Activated CD8-positive, alpha-beta memory T cell treated with anti-CD3 and anti-CD28 coated beads, Interleukin-2, amount 50 U/mL, for 24 hours (primary cell): Measurements from ENCODE around the gene SLC7A6.
"Not testable (repeated sequence)": the region's sequence is repeated elsewhere in the genome, so short reads cannot be mapped to it uniquely, and the experiment has no call there.

Source experiments
- DNase-seq: peaks from one replicate; pipeline ENCODE4 v3.0.0-alpha.2; 2020; ENCODE audit errors: extremely low read depth

Gene SLC7A6

GRCh38 chr16:68283801-68284598 lies 19.7 kb downstream of the SLC7A6 start:
- no peak for DNase-seq

- DNase-seq: no peak
Observed at GRCh38 chr16:68284847-68285246, 20.5 kb downstream of the SLC7A6 start.

DNA sequence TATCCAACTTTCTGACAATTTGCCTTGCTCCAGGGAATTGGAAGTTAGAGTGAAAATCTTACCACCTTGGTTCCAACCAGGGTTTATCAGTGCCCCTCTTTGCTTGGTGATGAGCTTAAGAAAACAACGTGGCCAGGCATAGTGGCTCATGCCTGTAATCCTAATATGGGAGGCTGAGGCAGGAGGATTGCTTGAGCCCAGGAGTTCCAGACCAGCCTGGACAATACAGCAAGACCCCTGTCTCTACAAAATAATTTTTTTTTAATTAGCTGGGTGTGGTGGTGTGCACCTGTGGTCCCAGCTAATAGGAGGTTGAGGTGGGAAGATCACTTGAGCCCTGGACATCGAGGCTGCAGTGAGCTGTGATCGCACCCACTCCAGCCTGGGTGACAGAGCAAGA lies 21.4 kb downstream of the SLC7A6 start:
- DNase-seq: no peak

DNA sequence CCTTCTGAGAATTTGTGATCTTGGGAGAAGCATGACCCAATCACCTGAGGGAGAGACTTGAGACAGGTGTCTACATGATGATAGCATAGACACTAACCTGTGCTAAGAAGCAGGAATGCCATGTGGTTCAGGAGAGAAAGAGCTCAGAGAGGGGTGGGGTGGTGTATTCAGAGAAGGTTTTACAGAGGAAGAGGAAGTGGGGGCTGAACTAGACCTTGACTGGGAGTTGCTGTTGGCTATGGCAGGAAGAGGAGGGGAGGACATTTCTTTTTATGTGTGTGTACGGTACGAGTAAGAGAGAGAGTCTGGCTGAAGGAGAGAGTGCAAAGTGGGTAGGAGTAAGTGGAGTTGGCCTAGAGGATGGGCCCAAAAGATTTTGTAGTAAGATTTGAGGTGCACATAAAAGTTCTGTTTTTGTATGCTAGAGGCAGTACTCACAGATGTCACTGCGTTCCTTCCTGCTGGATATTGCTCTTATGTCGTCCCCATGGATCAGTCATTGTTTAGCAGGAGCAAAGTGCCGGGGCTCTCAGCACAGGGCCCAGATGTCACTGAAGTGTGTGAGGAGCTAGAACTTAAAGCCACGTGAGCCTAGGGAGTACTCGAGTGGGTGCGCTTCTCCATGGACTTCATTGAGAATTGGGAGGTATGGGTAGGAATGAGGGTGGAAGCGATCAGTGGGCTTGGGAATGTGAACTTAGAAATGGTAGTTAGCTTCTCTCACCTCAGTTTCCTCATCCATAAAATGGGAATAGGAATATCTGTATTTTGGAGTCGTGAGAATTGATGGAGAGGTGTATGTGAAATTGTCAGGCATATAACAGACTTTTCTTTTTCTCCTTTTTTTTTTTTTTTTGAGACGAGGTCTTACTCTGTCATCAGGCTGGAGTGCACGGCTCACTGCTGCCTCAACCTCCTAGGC lies 22.1 kb downstream of the SLC7A6 start:
- no peak for DNase-seq

GRCh38 chr16:68287276-68288251 lies 23.2 kb downstream of the SLC7A6 start:
- DNase-seq: no peak

DNA sequence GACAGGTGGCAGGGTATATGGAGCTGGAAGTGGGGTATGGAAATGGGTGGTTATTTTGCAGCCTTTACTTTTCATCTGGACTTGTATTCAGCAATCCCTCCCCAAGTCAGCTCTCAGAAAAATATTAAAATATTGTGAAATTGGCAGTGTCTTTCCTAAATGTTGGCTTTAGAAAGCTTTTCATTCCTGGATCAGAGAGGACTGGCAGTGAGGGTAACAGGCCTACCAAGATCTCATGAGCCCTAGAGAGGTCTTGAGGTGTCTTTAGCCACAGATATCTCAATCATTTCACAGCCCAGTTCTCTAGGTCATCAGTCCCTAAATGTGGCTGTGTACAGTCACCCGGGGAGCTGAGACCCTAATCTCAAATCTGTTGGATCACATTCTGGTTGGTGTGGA lies 23.9 kb downstream of the SLC7A6 start:
- no peak for DNase-seq

- DNase-seq: not testable (repeated sequence)
Observed at GRCh38 chr16:68288796-68289195, 24.5 kb downstream of the SLC7A6 start.

DNA sequence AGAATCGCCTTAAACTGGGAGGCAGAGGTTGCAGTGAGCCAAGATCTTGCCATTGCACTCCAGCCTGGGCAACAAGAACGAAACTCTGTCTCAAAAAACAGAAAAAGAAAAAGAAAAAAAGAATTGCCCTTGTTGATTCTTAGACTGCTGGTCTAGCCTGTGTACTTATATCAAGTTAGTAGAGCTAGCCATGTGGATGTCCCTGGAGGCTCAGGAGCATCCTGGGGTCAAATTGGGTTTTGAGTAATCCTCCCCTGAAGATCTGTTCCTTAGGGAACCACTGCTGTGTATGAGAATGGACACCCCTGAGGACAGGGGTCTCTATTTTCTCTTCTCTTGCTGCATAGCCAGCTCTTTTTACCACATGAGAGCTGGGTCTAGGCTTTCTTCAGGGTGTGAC lies 24.9 kb downstream of the SLC7A6 start:
- no peak for DNase-seq

DNA sequence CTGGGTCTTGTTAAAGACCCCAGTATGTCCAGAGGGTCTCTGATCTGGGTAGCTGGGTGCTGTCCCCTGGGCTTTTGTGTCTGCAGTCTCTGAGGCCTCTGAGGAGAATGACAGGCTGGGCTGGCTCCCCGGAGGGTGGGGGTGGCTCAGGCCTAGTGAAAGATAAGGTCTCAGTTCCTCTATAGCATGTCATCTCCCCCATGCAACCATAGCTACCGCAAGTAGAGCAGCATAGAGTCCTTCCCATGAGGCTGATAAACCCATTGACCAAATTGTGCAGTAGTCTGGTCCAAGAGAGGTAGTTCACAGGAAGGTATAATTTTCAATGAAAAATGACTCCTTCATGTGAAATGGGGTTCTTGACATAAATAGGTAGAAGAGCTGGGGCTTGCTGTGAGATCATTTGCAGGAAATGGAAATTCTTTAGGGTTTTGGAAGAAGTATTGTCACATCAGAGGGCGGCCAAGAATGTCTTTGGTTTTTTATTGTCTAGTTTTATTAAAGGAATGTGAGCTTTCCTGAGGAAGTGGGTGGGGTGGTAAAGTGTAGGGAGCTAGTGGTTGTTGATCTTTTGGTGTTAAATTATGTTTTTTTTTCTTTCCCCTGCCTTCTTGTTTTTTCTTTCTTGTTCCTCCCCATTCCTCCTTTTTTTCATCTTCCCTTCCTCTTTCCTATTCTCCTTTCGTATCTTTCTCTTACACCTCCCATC lies 25.4 kb downstream of the SLC7A6 start:
- DNase-seq: peak; percentile 29

DNA sequence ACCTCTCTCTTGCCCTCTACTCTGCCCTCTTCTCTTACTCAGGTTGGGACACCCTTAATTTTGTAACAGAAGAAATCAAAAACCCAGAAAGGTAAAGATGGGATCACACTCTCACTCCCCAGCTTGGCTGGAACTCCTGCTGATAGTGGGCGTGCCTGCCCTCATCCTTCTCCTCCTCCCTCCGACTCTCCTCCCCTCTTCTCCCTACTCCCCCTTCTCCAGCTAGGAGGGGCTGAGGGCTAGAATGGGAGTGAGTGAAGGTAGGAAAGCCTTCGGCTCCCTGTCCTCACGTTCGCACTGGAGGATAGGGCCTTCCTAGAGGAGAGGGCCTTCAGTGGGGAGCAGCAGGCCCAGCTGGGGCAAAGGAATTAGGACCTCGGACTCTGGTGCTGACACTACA lies 26.1 kb downstream of the SLC7A6 start:
- DNase-seq: no peak

DNA sequence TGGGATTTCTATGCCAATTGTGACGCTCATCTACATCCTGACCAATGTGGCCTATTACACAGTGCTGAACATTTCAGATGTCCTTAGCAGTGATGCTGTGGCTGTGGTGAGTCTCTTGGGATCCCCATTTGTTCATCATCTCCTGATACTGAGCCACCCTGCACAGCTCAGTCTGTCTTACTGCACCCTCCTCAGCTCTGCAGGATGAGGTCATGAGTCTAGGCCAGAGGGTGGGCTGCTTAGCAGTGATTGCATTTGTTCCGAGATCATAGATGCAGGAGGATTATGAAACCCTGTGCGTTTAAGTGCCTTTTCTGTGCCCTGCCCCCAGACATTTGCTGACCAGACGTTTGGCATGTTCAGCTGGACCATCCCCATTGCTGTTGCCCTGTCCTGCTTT lies 26.9 kb downstream of the SLC7A6 start:
- no peak for DNase-seq

GRCh38 chr16:68292425-68292824 lies 28.1 kb downstream of the SLC7A6 start:
- no peak for DNase-seq

DNA sequence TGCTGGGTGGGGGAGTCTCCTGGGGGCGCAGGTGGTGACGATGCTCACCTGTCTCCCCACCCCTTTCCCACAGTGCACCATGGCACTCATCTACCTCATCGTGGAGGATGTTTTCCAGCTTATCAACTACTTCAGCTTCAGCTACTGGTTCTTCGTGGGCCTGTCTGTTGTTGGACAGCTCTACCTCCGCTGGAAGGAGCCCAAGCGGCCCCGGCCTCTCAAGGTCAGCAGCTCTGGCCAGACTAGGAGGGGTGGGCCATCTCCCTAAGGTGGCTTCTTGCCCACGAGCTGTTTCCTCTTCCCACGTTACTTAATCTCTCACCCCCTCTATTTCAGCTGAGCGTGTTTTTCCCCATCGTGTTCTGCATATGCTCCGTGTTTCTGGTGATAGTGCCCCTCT lies 32.0 kb downstream of the SLC7A6 start:
- DNase-seq: no peak

GRCh38 chr16:68296693-68297092 lies 32.4 kb downstream of the SLC7A6 start:
- DNase-seq: no peak

DNA sequence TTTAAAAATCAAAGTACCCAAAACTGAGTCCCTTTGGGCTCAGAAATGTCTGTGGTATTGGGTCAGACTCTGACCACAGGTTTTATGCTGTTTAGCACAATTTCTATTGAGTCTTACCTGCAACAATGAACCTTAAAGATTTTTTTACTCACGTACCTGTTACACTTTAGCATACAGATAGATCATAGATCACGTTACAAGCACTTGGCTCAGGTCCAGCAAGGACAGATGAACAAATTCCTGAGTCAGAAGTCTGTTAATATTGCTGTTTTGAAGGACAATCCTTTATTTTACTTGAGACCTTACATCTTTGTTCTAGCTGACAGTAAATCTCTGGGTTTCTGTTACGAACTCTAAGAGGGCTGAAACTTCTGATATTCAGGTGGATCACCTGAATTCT lies 33.6 kb downstream of the SLC7A6 start:
- no peak for DNase-seq

DNA sequence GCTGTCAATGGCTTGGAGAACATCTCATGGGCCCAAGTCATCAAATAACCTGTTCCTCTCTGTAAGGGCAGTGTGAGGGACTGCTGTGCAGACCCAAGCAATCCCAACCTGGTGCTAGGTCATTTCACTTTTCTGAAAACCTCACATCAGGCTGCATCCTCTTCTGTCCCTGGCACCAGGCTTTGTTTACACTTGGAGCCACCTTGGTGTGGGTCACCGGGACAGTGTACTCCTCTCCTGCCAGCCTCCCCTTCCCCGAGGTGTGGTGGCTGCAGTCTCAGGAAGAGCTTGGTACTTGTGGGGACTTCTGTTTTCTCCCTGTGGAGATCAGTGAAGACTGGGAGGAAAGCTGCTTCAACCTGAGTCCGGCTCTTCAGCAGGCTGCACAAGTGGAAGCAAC lies 34.0 kb downstream of the SLC7A6 start:
- no peak for DNase-seq

DNA sequence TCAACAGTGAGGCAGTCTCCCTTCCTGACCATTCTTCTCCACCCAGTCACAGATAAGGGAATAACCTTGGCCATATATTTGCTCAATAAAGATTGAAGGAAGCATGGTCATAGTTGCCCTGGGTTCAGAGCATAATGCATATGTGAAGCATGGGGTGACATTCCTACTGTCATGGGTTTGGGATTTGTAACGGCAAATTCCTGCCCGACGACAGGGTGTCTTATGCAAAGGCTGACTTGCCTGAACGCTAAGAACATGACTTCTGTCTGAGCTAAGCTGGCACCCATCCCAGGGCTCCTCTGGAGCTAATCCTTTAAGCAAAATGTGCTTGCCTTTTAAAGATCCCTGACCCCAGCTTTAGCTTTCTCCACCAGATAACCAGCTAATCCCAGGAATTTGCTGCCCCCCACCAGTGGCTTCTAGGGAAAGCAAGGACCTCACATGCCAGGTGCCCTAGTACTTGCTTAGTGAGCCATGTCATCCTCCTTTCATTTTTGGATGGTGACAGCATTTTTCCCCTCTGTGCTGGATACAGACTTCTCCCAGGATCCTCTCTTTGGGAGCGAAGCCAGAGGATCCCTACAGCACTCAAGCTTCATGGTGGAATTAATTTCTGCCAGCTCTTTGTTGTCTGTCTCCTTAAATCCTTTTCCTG lies 34.7 kb downstream of the SLC7A6 start:
- no peak for DNase-seq

DNA sequence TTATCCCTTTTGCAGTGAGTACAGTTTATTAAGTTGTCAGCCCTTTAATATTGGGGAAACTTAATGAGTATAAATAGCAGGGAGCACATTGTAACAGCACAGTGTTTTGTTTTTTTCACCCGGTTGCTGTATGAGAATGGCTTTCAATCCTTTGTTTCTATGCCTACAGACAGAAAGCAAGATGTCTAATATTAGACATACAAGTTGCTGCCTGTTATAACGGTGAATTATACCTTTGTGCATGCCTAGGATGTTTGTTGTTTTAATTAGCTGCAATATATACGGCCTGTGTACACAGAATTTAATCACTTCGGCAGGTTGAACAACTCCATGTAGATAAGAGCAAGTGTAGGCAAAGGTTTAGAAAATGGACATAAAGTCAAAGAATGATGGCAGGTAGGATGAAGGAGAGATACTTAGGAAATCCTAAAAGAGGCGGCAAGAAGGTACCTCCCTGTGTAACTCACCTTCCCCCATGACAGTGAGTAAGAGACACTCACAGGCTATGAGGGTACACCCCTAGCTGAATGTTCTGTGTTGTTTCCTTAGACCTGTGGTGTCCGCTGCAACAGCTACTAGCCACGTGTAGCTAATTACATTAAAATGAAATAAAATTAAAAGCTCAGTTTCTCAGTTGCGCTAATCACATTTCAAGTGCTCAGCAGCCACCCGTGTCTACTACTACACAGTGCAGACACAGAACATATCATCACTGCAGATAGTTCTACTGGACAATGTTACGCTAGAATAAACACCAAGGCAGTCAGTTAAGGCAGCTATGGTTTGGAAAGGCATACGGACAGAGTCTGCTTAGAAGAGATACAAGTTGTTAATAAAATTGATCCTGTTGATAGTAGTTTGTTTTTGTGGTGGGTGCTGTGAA lies 35.5 kb downstream of the SLC7A6 start:
- no peak for DNase-seq

DNA sequence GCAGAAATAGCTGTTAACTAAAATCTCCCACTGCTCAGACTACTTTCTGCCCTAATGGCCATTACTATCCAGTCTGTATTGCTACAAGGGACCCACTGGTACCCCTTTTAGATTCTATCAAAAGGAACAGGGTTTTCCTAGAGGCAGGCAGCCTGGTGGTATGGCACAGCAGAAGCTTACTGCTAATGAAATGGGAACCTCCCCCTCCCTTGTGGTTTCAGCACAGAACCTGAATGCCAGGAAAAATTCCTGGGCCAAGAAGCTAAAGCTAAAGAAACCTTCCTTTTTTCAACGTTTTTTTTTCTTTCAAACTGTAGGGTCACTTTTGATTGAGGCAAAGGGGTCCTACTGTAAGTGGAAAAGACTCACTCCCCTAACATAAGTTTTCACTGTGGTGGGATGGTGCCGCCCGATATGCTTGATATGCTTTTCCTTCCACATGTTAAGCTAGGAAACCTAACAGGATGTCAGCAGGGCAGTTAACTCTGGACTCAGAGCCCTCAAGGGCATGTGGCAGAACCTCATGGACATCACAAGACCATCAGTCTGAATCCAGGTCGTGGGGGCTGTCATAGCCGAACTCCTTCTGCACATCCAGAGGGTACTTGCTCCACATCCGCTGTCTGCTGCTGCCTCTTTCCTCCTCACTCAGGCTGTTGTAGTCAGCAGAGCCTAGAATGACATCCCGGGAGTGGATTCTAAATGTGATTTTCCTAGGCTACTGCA lies 36.6 kb downstream of the SLC7A6 start:
- no peak for DNase-seq
